Naive thymus-derived CD4-positive, alpha-beta T cell (primary cell): ENCODE data around the gene L2HGDH. TPM values are rescaled to one million over a fixed set of nuclear protein-coding genes. Genes with fewer than 3 reads are reported as not detected.

Experiments used
- ATAC-seq: fragments of 150-1000 bp; cut with Tn5 transposase; 2 replicates; pipeline ENCODE4 v1.10.0; 2021; ENCODE audit warnings: mild to moderate bottlenecking, moderate library complexity
- CTCF ChIA-PET: fragments of 350-600 bp; sonication (Branson Sonifier 250); formaldehyde crosslinking; loops from one replicate; lab custom pipeline; 2021; ENCODE audit warnings: antibody characterized with exemption; lab: Charles Lee
- POLR2A ChIA-PET: fragments of 350-600 bp; sonication (Branson Sonifier 250); formaldehyde crosslinking; loops from one replicate; lab custom pipeline; 2021; ENCODE audit warnings: antibody characterized with exemption, inconsistent platforms; lab: Charles Lee
- DNase-seq, 9 donors: peaks; one replicate each; pipeline versions ENCODE4 v3.0.0 to v3.0.0-alpha.2; 2020 to 2022; ENCODE audit warnings: mixed read lengths in 1 of 9
- H3K27ac ChIP-seq: one replicate; pipeline ENCODE4 v1.7.0; 2013; ENCODE audit warnings: mild to moderate bottlenecking, low read depth, low read length, moderate library complexity
- H3K27me3 ChIP-seq, 2 donors: one replicate each; pipeline ENCODE4 v1.7.0; 2013; ENCODE audit warnings: low read length in 2 of 2, mild to moderate bottlenecking in 2 of 2, moderate library complexity in 2 of 2; ENCODE audit not compliant: control insufficient read depth in 2 of 2, insufficient read depth in 2 of 2
- H3K36me3 ChIP-seq, 3 experiments: 1 replicate in 2 of 3; 2 replicates in 1 of 3; pipeline ENCODE4 v1.7.0; 2013; ENCODE audit warnings: low read length in 3 of 3, mild to moderate bottlenecking in 3 of 3, moderate library complexity in 1 of 3; ENCODE audit not compliant: insufficient read depth in 3 of 3, control insufficient read depth in 2 of 3
- H3K4me1 ChIP-seq, 2 donors: one replicate each; pipeline ENCODE4 v1.7.0; 2013; ENCODE audit warnings: low read length in 2 of 2, mild to moderate bottlenecking in 2 of 2, moderate library complexity in 1 of 2; ENCODE audit not compliant: control insufficient read depth in 2 of 2, insufficient read depth in 2 of 2
- H3K4me3 ChIP-seq: 2 replicates; pipeline ENCODE4 v1.7.0; 2013; ENCODE audit warnings: mild to moderate bottlenecking, low read length
- H3K9me3 ChIP-seq, 3 experiments: 1 replicate in 2 of 3; 2 replicates in 1 of 3; pipeline ENCODE4 v1.7.0; 2013; ENCODE audit warnings: low read length in 3 of 3; ENCODE audit not compliant: control insufficient read depth in 2 of 3
- H3K27ac Mint-ChIP-seq, 9 donors: one replicate each; pipeline ENCODE4 v1.8.0; 2020 to 2022; ENCODE audit warnings: mixed read lengths in 9 of 9, mild to moderate bottlenecking in 8 of 9, moderate library complexity in 5 of 9, inconsistent platforms in 2 of 9
- H3K27me3 Mint-ChIP-seq, 5 donors: one replicate each; pipeline ENCODE4 v1.8.0; 2021 to 2022; ENCODE audit warnings: mixed read lengths in 5 of 5, mild to moderate bottlenecking in 1 of 5
- H3K36me3 Mint-ChIP-seq, 5 donors: one replicate each; pipeline ENCODE4 v1.8.0; 2020 to 2022; ENCODE audit warnings: mixed read lengths in 5 of 5, mild to moderate bottlenecking in 3 of 5, inconsistent platforms in 1 of 5
- H3K4me1 Mint-ChIP-seq, 7 donors: one replicate each; pipeline ENCODE4 v1.8.0; 2020 to 2022; ENCODE audit warnings: mixed read lengths in 7 of 7, mild to moderate bottlenecking in 3 of 7, inconsistent platforms in 1 of 7
- H3K4me3 Mint-ChIP-seq, 10 donors: one replicate each; pipeline ENCODE4 v1.8.0; 2020 to 2022; ENCODE audit warnings: mild to moderate bottlenecking in 10 of 10, mixed read lengths in 10 of 10, moderate library complexity in 6 of 10, inconsistent platforms in 2 of 10
- H3K9me3 Mint-ChIP-seq, 11 donors: one replicate each; pipeline ENCODE4 v1.8.0; 2020 to 2022; ENCODE audit warnings: mixed read lengths in 11 of 11, mild to moderate bottlenecking in 4 of 11, inconsistent platforms in 1 of 11, moderate library complexity in 1 of 11
- intact Hi-C, 2 donors: fragments of 100-400 bp; cut with micrococcal nuclease; formaldehyde crosslinking; loops; one replicate each; pipeline ENCODE4 v1.15.1; 2023
- polyA plus RNA-seq, 2 donors: library from polyadenylated mRNA; unstranded; fragments of 300-500 nt; fragmentation: Illumina TruSeq; gene quantifications; one replicate each; pipeline ENCODE4 v1.2.3, GENCODE V29; 2021
- total RNA-seq, 6 experiments: library from RNA in 5 of 6; stranded (reverse) in 5 of 6; gene quantifications; 1 replicate in 5 of 6; 2 replicates in 1 of 6; pipeline ENCODE4 v1.2.3 and lab custom pipeline; 2021 to 2026

L2HGDH gene
- total RNA-seq (10 to 100 TPM in 1 of 5 experiments, 1 to 10 TPM in 4; 3.7 to 10.1 (median 4.8) TPM), polyA plus RNA-seq (1 to 10 TPM; 3.0 to 5.3 TPM), total RNA-seq (lab: John Stamatoyannopoulos, UW) (4.0 reads per million, percentile 21 among the genes with 10 or more reads in this experiment)

GRCh38 chr14:50311972-50312733, at the start of gene L2HGDH, which contains the start of gene DMAC2L:
Gene L2HGDH (minus strand): TSS chr14:50312229. CDS start chr14:50312150, 79 bp downstream.
Gene DMAC2L (plus strand): TSS chr14:50312324. CDS start chr14:50321488, 9,164 bp downstream.
- peak within 1 kb of the TSS; percentile 95 to 99 (median 98) for H3K27ac Mint-ChIP-seq
- H3K4me1 Mint-ChIP-seq, result peaks cover 16 to 56% (median 46%) of the 10 kb centered on the region in 7 donors
- POLR2A ChIA-PET, result interaction anchor here (0.5 to 2.1 kb wide), 11 partner anchors 9 to 851 kb away, joined by 3 to 7 read pairs (median 4); partner anchors contain the start of genes KLHDC2, NEMF, RPS29 and SOS2

GRCh38 chr14:50360851-50361250, 48.8 kb upstream of the L2HGDH start:
- H3K27me3 ChIP-seq, result no peaks in the 10 kb centered on the region
- H3K4me3 Mint-ChIP-seq, result no peak overlapping the region
- H3K9me3 ChIP-seq, result no peaks in the 10 kb centered on the region
- peaks cover 21 to 51% (median 35%) of the 10 kb centered on the region in 7 donors for H3K4me1 Mint-ChIP-seq
- H3K36me3 ChIP-seq, result peaks cover 0 to 10% (median 5%) of the 10 kb centered on the region in 3 experiments
- H3K27me3 Mint-ChIP-seq, result no peaks in the 10 kb centered on the region
- ChIA-PET CTCF (no interaction called here), POLR2A (interaction anchor here (0.7 to 1.7 kb wide), 3 partner anchors 30 to 593 kb away, joined by 4 to 5 read pairs (median 4); partner anchors contain the start of gene KLHDC2)
- H3K9me3 Mint-ChIP-seq, result peaks cover 0 to 5% (median 0%) of the 10 kb centered on the region in 11 donors
- intact Hi-C loops, result no loop called here
- H3K36me3 Mint-ChIP-seq, result peaks cover 29 to 50% (median 39%) of the 10 kb centered on the region in 5 donors
- DNase-seq (no peak), ATAC-seq (no peak)
- peak overlapping the region in 3 of 9 donors; percentile 32 to 63 (median 58) for H3K27ac Mint-ChIP-seq
- peaks cover 10 to 12% of the 10 kb centered on the region in 2 donors for H3K4me1 ChIP-seq
- H3K4me3 ChIP-seq, result no peak overlapping the region
- no peak overlapping the region for H3K27ac ChIP-seq

More at GRCh38 chr14:50311972-50312733, at the start of gene L2HGDH, which contains the start of gene DMAC2L:
- Histone ChIP-seq H3K4me1 (peaks cover 11 to 12% of the 10 kb centered on the region in 2 donors), H3K27ac (peak within 1 kb of the TSS; percentile 84), H3K4me3 (peak within 1 kb of the TSS; percentile 88), H3K27me3 (no peaks in the 10 kb centered on the region), H3K36me3 (peaks cover 0 to 4% (median 0%) of the 10 kb centered on the region in 3 experiments), H3K9me3 (no peaks in the 10 kb centered on the region)
- ATAC-seq (peak; percentile 94), DNase-seq (peak; percentile 80 to 95 (median 88))
- Mint-ChIP-seq H3K27me3 (no peaks in the 10 kb centered on the region), H3K4me3 (peak within 1 kb of the TSS; percentile 86 to 99 (median 96)), H3K9me3 (peaks cover 0 to 6% (median 0%) of the 10 kb centered on the region in 11 donors), H3K36me3 (peaks cover 0 to 22% (median 14%) of the 10 kb centered on the region in 5 donors)
- CTCF ChIA-PET, result interaction anchor here (1.3 to 1.6 kb wide), 2 partner anchors 9 to 21 kb away, joined by 5 to 12 read pairs; no protein-coding TSS in a partner anchor
- intact Hi-C loops, result loop anchor here (1.0 to 5.0 kb wide), 24 partner anchors 9 to 928 kb away; partner anchors contain the start of genes MAP4K5 (in 2 of the 2), MGAT2 (in 2 of the 2), POLE2 (in 2 of the 2) and RPL36AL (in 2 of the 2)

- H3K27me3 Mint-ChIP-seq, result no peaks in the 10 kb centered on the region
- peak overlapping the region in 3 of 9 donors; percentile 35 to 68 (median 46) for H3K27ac Mint-ChIP-seq
- H3K4me1 Mint-ChIP-seq, result peaks cover 21 to 45% (median 35%) of the 10 kb centered on the region in 7 donors
- Histone ChIP-seq H3K36me3 (peaks cover 0 to 10% (median 5%) of the 10 kb centered on the region in 3 experiments), H3K27ac (no peak overlapping the region), H3K9me3 (no peaks in the 10 kb centered on the region), H3K4me3 (no peak overlapping the region), H3K27me3 (no peaks in the 10 kb centered on the region), H3K4me1 (peaks cover 10 to 12% of the 10 kb centered on the region in 2 donors)
- ChIA-PET POLR2A (interaction anchor here (0.8 to 1.7 kb wide), 2 partner anchors 500 to 592 kb away, joined by 4 to 5 read pairs; partner anchors contain the start of gene KLHDC2), CTCF (no interaction called here)
- intact Hi-C loops, result no loop called here
- peaks cover 0 to 5% (median 0%) of the 10 kb centered on the region in 11 donors for H3K9me3 Mint-ChIP-seq
- DNase-seq (no peak), ATAC-seq (no peak)
- H3K4me3 Mint-ChIP-seq, result peak overlapping the region in 1 of 10 donors; percentile 14
- peaks cover 29 to 55% (median 39%) of the 10 kb centered on the region in 5 donors for H3K36me3 Mint-ChIP-seq
These were observed 48.1 kb upstream of the L2HGDH start for GRCh38 chr14:50360093-50360492.

GRCh38 chr14:50359631-50360030, 47.6 kb upstream of the L2HGDH start:
- POLR2A ChIA-PET, result no interaction called here

GRCh38 chr14:50357753-50358395, 45.8 kb upstream of the L2HGDH start:
- Histone ChIP-seq H3K27me3 (no peaks in the 10 kb centered on the region), H3K4me3 (no peak overlapping the region), H3K36me3 (peaks cover 0 to 10% (median 5%) of the 10 kb centered on the region in 3 experiments), H3K27ac (no peak overlapping the region), H3K9me3 (no peaks in the 10 kb centered on the region), H3K4me1 (peaks cover 0 to 2% of the 10 kb centered on the region in 2 donors)
- POLR2A ChIA-PET, result no interaction called here
- DNase-seq (no peak), ATAC-seq (no peak)
- peaks cover 0 to 5% (median 0%) of the 10 kb centered on the region in 11 donors for H3K9me3 Mint-ChIP-seq
- H3K4me3 Mint-ChIP-seq, result no peak overlapping the region
- H3K27ac Mint-ChIP-seq, result peak overlapping the region in 1 of 9 donors; percentile 72
- intact Hi-C loops, result no loop called here
- no peaks in the 10 kb centered on the region for H3K27me3 Mint-ChIP-seq
- peaks cover 14 to 28% (median 23%) of the 10 kb centered on the region in 7 donors for H3K4me1 Mint-ChIP-seq
- H3K36me3 Mint-ChIP-seq, result peaks cover 29 to 51% (median 44%) of the 10 kb centered on the region in 5 donors
- CTCF ChIA-PET, result no interaction called here

More at GRCh38 chr14:50359631-50360030, 47.6 kb upstream of the L2HGDH start:
- Histone ChIP-seq H3K9me3 (no peaks in the 10 kb centered on the region), H3K4me3 (no peak overlapping the region), H3K36me3 (peaks cover 0 to 10% (median 5%) of the 10 kb centered on the region in 3 experiments), H3K4me1 (peaks cover 8 to 10% of the 10 kb centered on the region in 2 donors), H3K27ac (no peak overlapping the region), H3K27me3 (no peaks in the 10 kb centered on the region)
- ATAC-seq (no peak), DNase-seq (no peak)
- no peak overlapping the region for H3K4me3 Mint-ChIP-seq
- H3K36me3 Mint-ChIP-seq, result peaks cover 29 to 55% (median 39%) of the 10 kb centered on the region in 5 donors
- H3K9me3 Mint-ChIP-seq, result peaks cover 0 to 5% (median 0%) of the 10 kb centered on the region in 11 donors
- no peaks in the 10 kb centered on the region for H3K27me3 Mint-ChIP-seq
- H3K27ac Mint-ChIP-seq, result peak overlapping the region in 2 of 9 donors; percentile 35 to 46
- CTCF ChIA-PET, result no interaction called here
- H3K4me1 Mint-ChIP-seq, result peaks cover 21 to 41% (median 32%) of the 10 kb centered on the region in 7 donors
- intact Hi-C loops, result no loop called here

GRCh38 chr14:50357124-50357523, 45.1 kb upstream of the L2HGDH start:
- ChIA-PET POLR2A (no interaction called here), CTCF (no interaction called here)
- intact Hi-C loops, result no loop called here

More at GRCh38 chr14:50357124-50357523, 45.1 kb upstream of the L2HGDH start:
- peak overlapping the region in 1 of 9 donors; percentile 65 for H3K27ac Mint-ChIP-seq
- no peaks in the 10 kb centered on the region for H3K27me3 ChIP-seq
- no peak for DNase-seq
- H3K27me3 Mint-ChIP-seq, result no peaks in the 10 kb centered on the region
- H3K4me3 ChIP-seq, result no peak overlapping the region
- peaks cover 0 to 10% (median 5%) of the 10 kb centered on the region in 3 experiments for H3K36me3 ChIP-seq
- no peak for ATAC-seq
- no peaks in the 10 kb centered on the region for H3K9me3 ChIP-seq
- no peak overlapping the region for H3K4me3 Mint-ChIP-seq
- peaks cover 29 to 48% (median 44%) of the 10 kb centered on the region in 5 donors for H3K36me3 Mint-ChIP-seq
- H3K4me1 ChIP-seq, result no peaks in the 10 kb centered on the region
- peaks cover 0 to 1% (median 0%) of the 10 kb centered on the region in 11 donors for H3K9me3 Mint-ChIP-seq
- H3K27ac ChIP-seq, result no peak overlapping the region
- H3K4me1 Mint-ChIP-seq, result peaks cover 8 to 22% (median 16%) of the 10 kb centered on the region in 7 donors
